Left renal pelvis (tissue), 4 donors: ENCODE data around the gene NCOR1. TPM values are rescaled to one million over a fixed set of nuclear protein-coding genes. Genes with fewer than 3 reads are reported as not detected.
"Not testable (repeated sequence)": the region's sequence is repeated elsewhere in the genome, so short reads cannot be mapped to it uniquely, and the experiment has no call there.

Experiments
- DNase-seq, 4 donors: peaks; one replicate each; pipeline ENCODE4 v3.0.0-alpha.2; 2013; ENCODE audit warnings: low read depth in 4 of 4, low spot score in 3 of 4
- polyA plus RNA-seq, 4 donors: library from polyadenylated mRNA; unstranded; fragments of 120-200 nt; gene quantifications; one replicate each; pipeline ENCODE4 v1.2.1, GENCODE V29; 2013; ENCODE audit not compliant: insufficient read length in 4 of 4

Gene NCOR1
- polyA plus RNA-seq, 4 donors = 66.5 to 109 (median 108) TPM

DNA sequence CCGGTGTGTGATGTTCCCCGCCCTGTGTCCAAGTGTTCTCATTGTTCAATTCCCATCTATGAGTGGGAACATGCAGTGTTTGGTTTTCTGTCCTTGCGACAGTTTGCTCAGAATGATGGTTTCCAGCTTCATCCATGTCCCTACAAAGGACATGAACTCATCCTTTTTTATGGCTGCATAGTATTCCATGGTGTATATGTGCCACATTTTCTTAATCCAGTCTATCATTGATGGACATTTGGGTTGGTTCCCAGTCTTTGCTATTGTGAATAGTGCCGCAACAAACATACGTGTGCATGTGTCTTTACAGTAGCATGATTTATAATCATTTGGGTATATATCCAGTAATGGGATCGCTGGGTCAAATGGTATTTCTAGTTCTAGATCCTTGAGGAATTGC, 63.0 kb downstream of the NCOR1 start:
- not testable (repeated sequence) for DNase-seq

DNA sequence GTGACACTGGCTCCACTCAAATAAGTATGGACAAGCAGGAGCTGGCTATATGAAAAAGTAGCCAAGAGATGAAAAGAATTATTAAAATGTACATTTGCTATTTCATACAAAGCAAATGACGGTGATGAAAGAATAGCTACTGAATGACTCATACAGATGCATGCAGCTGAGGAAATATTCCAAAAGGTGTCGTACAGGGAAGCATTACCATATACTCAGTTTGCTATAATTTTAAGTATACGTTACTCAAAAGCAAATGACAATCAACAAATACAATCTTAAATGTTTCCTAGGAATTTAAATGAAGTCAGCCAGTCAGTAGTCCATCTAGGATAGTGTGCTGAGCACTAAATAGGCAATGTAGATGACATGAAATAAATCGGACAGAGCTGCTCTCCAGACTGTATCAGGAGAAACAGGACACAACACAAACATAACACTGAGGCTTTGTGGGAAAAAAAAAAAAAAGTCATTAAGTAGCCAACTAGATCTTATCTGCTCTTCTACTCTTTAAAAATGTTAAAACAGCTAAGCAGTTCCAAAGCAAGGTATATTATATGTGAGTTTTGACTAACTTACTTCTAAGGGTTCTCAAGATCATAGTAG, 65.0 kb downstream of the NCOR1 start:
- no peak for DNase-seq

GRCh38 chr17:16148596-16148995, 66.7 kb downstream of the NCOR1 start:
- DNase-seq = no peak

- not testable (repeated sequence) for DNase-seq
Measured at GRCh38 chr17:16145319-16145890, 69.9 kb downstream of the NCOR1 start.

GRCh38 chr17:16141685-16142084, 73.6 kb downstream of the NCOR1 start:
- DNase-seq = no peak

GRCh38 chr17:16140854-16141253, 74.5 kb downstream of the NCOR1 start:
- no peak for DNase-seq

GRCh38 chr17:16135461-16135860, 79.9 kb downstream of the NCOR1 start:
- DNase-seq = no peak

- DNase-seq = no peak
Measured at GRCh38 chr17:16131593-16131992, 83.7 kb downstream of the NCOR1 start.

GRCh38 chr17:16129441-16130205, 85.7 kb downstream of the NCOR1 start:
- DNase-seq = no peak

DNA sequence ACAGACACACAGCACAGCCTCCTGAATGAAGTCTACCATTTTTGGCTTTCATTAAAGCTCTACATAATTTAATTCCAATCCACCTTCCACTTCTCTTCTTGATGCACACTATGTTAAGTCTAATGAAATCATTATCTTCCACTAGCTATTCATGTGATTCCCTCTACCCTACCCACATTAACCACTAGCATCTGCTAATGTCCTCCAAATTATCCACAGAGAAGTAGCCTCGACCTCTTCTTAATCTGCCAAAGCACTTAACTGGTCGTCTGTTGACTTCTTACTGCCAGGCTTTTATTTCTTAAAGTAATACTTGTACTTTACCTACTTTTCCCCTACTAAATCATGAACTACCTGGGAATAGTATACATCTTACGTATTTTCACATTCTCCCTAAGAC, 91.8 kb downstream of the NCOR1 start:
- no peak for DNase-seq

- no peak for DNase-seq
Measured at GRCh38 chr17:16122697-16123434, 92.5 kb downstream of the NCOR1 start.

DNA sequence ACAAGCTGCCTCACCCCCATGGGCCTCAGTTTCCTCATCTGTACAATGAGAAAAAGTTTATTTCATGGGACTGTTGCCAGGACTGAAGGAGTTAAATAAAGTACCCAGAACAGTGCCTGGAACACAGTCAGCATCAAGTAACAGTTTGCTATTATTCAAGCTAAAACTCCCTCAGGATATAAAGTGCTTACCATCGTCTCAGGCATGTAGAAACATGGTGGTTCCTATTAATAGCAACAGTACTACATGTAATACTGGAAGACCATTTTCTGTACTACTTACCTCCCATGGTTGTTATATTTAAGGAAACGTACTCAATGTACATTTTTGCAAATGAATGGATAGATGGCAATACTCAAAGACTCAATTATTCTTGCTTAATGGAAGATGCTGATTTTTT, 93.4 kb downstream of the NCOR1 start:
- DNase-seq = no peak

GRCh38 chr17:16120937-16121336, 94.4 kb downstream of the NCOR1 start:
- DNase-seq = no peak

DNA sequence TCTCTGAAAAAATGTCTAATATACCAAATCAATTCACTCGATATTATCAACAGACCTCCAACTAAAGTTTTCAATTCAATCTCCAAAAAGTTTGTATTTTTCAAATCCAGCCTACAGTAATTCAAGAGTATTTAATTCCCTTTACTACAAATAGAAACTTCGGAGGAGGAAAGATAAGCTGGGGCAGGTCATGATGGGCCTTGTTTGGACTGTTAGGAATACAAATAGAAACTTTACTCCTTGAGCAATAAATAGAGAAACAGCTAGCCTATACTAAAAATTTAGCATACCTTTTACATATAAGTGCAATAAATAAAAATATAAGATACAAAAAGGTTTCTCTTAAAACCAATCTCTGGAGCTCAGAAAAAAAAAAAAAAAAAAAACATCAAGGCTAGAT, 98.2 kb downstream of the NCOR1 start:
- no peak for DNase-seq

DNA sequence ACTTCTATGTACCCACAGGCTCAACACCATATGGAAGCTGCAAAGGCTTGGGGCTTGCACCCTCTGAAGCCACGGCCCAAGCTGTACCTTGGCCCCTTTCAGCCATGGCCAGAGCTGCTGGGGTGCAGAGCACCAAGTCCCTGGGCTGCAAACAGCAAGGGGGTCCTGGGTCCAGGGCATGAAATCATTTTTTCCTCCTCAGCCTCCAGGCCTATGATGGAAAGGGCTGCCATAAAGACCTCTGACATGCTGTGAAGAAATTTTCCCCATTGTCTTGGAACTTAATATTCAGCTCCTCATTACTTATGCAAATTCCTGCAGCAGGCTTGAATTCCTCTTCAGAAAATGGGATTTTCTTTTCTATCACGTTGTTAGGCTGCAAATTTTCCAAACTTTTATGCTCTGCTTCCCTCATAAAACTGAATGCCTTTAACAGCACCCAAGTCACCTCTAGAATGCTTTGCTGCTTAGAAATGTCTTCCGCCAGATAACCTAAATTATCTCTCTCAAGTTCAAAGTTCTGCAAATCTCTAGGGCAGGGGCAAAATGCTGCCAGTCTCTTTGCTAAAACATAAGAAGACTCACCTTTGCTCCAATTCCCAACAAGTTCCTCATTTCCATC, 100.1 kb downstream of the NCOR1 start:
- not testable (repeated sequence) for DNase-seq

GRCh38 chr17:16108871-16109270, 106.5 kb downstream of the NCOR1 start:
- DNase-seq = no peak

- DNase-seq = no peak
Measured at GRCh38 chr17:16108386-16108785, 106.9 kb downstream of the NCOR1 start.

GRCh38 chr17:16107165-16107770, 108.1 kb downstream of the NCOR1 start:
- DNase-seq = no peak

DNA sequence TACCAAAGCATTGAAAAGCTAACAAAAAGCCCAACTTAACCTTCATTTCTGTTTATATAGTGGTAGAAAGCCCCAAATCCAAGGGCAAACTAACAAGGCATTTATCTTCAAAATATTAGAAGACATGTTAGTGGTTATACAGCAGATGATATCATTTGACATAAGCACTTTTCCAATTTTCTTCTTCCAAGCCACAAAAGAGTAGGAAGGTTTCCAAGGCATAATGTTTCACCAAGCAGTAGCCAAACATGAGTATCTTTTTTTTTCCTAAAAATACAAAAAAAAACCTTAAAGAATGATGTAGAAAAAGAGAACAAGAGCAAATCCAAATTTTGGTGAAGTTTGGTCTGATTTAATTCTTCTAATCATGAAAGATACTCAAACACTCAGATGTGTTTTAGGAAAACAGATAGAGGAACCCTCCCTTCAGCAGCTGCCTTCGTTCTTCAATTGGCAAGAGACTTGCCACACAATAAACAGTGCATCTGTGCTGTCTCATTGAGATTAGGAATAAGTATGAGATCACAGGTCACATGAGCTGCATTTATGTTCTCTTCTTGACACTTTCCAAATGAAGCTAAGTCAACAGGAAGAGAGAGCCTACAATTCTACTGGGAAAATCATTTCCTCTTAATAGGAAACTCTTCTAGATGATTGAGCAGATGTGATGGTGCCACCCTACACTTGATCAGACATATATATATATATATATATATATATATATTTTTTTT, 109.0 kb downstream of the NCOR1 start:
- no peak for DNase-seq

DNA sequence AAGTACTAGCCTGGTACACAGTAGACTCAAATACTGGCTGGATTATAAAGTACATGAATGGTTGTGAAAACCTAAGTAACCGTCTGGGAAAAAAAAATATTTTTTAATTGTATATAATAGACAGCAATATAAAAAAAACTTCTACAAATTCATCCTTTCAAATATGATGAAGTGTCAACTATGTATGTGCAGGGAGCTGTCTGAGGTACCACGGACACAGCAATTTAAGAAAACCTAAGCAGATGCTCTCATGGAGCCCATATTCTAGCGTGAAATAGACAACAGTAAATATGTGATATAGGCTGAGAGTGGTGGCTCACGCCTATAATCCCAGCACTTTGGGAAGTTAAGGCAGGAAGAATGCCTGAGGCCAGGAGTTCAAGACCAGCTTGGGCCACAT, 111.1 kb downstream of the NCOR1 start:
- no peak for DNase-seq
